Skin epidermis (tissue), 12 donors: ENCODE results near the gene SPATS2.

Source experiments
- H3K27ac ChIP-seq, 21 experiments: fragments of 200-600 bp; sonication (generic) in 11 of 21; one replicate each; pipeline ENCODE4 v1.5.0; 2020; ENCODE audit warnings: mild to moderate bottlenecking in 3 of 21, inconsistent platforms in 2 of 21, moderate library complexity in 2 of 21
- H3K4me3 ChIP-seq, 7 experiments: fragments of 200-600 bp; sonication (generic) in 2 of 7; one replicate each; pipeline ENCODE4 v1.5.0; 2020; ENCODE audit warnings: inconsistent platforms in 2 of 7, mild to moderate bottlenecking in 2 of 7, moderate library complexity in 1 of 7

The SPATS2 gene

DNA sequence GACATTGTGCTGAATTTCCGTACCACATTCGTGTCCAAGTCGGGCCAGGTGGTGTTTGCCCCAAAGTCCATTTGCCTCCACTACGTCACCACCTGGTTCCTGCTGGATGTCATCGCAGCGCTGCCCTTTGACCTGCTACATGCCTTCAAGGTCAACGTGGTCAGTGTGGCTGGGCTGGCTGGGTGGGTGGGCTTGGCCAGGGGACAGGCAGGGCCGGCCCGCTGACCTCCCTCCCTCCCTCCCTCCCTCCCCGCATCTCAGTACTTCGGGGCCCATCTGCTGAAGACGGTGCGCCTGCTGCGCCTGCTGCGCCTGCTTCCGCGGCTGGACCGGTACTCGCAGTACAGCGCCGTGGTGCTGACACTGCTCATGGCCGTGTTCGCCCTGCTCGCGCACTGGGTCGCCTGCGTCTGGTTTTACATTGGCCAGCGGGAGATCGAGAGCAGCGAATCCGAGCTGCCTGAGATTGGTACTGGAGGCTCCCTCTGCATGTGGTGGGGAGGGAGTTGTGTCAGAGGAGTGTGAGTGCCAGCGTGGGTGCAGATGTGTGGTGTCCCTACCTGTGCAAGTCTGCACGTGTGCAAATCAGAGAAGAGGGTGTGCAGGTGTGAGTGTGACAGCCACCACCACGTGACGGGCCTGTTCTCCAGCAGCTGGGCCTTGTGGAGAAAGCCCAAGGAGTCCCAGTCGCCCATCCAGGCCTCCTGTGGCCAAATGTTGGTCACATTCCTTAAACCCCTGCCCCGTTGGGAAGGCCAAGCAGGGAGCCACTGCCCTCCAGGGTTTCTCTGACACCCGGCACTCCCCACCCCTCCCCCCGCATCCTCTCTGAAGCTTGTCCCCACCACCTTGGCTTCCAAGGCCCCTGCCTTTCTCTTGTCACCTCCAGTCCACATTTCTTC lies 176.9 kb downstream of the SPATS2 start:
- Histone ChIP-seq H3K27ac (no peak overlapping the region), H3K4me3 (no peak overlapping the region)

DNA sequence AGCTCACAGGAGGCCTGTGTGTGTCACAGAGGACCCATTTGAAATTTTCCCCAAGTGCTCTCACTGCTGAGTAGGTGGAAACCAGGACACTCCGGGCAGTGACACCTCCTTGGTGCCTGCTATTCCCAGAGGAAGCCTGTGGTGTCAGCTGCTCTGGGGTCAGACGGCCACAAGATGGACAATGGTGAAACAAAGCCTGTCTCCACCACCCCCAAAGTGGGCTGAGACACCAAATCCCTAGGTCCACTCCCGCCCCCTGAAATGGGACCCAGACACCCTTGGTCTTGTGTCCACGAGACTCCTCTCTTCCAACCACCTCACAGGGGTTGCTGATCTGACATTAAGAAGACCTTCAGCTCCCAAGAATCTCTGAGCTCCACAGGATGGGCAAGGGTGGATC lies 178.6 kb downstream of the SPATS2 start:
- Histone ChIP-seq H3K27ac (no peak overlapping the region), H3K4me3 (no peak overlapping the region)

DNA sequence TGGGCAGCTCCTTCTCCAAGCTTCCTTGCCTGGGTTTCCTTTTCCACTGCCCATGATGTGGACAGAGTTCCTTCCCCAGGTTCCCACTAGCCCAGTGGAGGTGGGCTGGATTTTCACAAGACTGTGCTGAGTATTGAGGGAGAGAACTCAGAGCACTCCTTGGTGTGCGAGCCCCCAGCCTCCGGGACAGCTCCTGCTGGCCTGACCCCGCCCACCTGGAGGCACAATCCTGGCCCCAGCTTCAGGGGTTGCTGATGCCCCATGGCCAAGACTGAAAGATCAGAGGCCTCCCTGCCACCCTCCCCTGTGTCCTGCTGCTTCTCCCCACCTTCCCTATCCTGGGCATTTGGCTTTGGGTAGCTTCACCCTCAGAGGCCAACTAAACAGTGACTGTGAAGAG lies 179.2 kb downstream of the SPATS2 start:
- Histone ChIP-seq H3K4me3 (no peak overlapping the region), H3K27ac (no peak overlapping the region)

DNA sequence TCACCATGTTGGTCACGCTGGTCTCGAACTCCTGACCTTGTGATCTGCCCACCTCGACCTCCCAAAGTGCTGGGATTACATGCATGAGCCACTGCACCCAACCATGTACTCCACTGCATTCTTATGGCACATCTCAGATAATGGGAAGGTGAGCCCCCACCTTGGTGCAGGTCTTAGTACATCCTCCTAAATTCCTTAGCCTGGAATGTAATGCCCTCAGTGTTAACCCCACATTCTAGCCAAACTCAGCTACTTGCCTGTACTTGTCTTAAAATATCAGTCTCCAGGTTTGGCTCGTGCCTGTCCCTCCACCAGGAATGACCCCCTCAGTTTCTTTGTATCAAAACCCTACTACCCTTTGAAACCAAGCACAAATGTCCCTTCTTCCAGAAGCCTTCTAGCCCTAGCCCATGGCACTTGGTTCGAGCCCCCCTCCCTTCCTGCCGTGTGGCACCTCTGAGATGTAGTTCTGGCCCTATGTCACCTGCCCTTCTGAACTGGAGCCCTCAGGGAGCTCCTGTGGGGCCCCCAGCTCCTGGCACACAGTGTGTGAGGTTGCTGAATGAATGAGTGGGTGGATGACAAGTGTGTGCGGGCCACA lies 179.9 kb downstream of the SPATS2 start:
- H3K27ac ChIP-seq: no peak overlapping the region
- no peak overlapping the region for H3K4me3 ChIP-seq

DNA sequence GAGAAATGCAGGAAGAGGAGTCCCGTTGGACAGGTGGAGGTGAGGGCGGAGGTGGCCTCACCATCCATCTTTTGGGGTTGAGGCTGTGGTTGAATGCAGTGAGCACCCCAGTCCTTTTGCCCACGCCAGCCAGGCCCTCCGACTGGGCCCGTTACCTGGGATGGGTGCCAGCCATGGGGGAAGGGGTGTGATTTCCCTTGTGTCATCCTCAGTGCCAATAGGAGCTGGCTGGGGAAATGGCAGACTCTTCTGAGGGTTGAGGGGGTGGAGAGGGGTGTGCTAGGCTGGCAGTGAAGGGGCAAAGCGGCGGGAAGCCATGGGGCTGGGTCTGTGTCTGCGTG lies 181.2 kb downstream of the SPATS2 start:
- H3K27ac ChIP-seq: no peak overlapping the region
- H3K4me3 ChIP-seq: peak overlapping the region in 2 of 7 experiments; percentile 14 to 33

DNA sequence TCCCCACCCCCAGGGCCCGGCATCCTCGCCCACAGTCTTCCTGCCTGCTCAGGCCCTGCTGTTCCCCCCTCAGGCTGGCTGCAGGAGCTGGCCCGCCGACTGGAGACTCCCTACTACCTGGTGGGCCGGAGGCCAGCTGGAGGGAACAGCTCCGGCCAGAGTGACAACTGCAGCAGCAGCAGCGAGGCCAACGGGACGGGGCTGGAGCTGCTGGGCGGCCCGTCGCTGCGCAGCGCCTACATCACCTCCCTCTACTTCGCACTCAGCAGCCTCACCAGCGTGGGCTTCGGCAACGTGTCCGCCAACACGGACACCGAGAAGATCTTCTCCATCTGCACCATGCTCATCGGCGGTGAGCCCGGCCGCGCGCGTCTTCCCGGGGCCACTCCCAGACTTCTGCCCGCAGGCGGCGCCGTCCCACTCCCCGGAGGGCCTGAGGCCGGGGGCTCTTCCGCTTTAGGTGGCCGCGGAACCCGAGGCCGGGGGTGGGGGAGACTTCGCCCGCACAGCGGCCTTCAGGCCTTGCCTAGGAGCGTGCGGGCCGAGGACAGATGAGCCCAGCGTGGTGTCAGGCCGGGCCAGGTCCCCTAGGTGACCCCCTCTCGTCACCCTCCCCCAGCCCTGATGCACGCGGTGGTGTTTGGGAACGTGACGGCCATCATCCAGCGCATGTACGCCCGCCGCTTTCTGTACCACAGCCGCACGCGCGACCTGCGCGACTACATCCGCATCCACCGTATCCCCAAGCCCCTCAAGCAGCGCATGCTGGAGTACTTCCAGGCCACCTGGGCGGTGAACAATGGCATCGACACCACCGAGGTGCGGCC lies 181.8 kb downstream of the SPATS2 start:
- Histone ChIP-seq H3K4me3 (peak overlapping the region; percentile 14 to 33 (median 16)), H3K27ac (no peak overlapping the region)

DNA sequence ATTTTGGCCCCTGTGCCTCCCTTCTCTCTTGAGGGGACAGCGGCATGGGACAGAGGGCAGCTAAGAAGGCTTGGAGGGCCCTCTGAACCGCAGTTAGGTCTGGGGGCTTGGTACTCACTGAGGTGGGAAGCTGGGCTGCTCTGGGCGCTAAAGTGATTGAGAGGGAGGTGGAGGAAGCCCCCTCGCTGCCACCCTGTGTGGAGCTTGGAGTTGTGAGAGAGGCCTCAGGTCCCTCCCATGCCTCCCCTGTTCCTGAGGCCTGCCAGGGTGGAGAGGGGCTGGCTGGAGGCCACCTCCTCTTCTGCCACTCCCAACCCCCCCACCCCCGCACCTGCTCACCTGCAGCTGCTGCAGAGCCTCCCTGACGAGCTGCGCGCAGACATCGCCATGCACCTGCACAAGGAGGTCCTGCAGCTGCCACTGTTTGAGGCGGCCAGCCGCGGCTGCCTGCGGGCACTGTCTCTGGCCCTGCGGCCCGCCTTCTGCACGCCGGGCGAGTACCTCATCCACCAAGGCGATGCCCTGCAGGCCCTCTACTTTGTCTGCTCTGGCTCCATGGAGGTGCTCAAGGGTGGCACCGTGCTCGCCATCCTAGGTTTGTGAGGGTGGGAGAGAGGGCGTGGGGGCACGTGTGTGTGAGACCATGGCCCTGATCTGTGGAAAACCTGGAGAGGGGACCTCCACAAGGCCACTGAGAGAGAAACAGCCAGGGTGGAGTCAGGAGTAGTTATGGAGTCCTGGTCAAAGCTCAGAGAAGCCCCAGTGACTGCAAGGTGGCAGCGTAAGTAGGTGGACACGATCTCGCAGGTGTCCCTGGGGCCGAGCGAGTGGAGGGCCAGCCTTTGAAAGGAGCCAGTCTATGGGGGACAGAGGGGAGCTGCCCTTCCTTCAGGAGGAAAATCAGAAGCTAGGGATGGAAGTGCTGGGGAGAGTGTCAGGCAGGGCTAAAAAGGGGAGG lies 182.8 kb downstream of the SPATS2 start:
- Histone ChIP-seq H3K4me3 (peak overlapping the region in 1 of 7 experiments; percentile 21), H3K27ac (no peak overlapping the region)

DNA sequence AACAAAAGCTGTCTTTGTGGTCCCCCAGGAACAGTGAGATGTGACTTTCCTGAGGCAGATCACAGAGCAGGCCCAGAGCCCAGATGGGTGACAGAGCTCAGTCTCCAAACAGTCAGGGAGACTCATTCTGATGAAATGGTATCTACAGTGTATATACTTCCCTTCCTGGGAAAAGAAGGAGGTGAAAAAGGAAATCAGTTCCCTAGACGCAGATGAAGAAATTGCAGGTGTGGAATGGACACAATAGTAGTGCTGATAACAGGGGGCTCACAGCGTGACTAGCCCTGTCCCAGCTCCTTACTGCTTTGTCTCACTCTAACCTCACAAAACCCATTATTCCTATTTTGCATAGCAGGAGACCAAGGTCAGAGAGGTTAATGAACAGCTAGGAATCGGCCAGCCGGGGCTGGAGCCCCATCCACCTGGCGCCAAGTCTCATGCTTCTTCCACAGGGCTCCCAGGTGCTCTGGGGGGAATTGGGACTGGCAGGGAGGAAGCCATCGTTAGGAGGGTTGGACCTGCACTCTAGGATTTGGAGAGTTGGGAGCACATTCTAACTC lies 183.5 kb downstream of the SPATS2 start:
- no peak overlapping the region for H3K4me3 ChIP-seq
- no peak overlapping the region for H3K27ac ChIP-seq

DNA sequence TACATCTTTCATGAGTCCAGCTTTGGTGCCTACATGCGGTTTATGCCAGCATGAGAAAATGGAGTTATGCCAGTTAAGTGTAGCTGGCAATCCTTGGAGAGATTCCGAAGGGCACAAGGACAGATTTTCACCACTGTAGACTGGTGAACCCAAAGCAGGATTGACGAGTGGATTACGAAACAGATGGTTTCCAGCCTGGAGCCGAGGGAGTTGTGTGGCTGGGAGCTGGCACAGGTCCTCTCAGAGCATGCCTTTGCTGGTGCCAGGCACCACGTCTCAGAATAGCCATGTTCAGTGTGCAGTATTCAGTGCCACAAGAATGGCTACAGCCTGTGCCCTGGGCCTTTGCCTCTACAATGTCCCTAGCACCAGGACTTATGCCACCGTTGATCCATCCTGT lies 184.8 kb downstream of the SPATS2 start:
- Histone ChIP-seq H3K4me3 (no peak overlapping the region), H3K27ac (no peak overlapping the region)

DNA sequence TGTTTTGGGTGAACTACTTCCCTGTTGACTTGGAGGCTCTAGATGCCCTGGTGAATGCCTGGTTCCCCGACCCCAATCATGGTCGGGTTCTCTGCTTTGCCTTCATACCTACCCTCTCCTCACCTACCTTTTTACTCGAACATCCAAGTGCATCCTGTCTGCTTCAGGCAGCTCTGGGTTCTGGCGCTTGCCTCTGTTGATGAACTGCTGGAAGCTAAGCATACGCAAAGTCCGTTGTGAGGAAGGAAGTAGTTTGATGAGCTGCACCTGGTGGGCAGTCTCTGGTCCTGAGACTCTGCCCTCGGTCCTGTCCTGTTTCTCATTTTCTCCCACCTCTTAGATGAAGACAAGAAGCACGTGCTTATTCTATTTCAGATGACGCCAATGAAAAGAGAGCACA lies 185.2 kb downstream of the SPATS2 start:
- Histone ChIP-seq H3K4me3 (no peak overlapping the region), H3K27ac (no peak overlapping the region)

DNA sequence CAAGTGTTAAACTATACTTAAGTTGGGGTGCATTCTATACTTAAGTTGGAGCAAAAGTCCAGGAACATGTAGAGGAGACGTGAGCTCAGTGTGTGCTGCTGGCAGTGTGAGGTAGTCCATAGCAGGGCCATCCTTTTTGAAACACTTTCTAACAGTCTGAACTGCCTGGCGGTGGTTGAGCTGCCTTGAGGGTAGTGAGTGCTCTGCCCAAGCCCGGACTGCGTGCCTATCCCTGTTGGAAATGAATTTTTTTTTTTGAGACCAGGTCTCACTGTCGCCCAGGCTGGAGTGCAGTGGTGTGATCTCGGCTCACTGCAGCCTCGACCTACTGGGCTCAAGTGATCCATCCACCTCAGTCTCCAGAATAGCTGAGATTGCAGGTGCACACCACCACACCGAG lies 185.6 kb downstream of the SPATS2 start:
- H3K4me3 ChIP-seq: no peak overlapping the region
- H3K27ac ChIP-seq: no peak overlapping the region

DNA sequence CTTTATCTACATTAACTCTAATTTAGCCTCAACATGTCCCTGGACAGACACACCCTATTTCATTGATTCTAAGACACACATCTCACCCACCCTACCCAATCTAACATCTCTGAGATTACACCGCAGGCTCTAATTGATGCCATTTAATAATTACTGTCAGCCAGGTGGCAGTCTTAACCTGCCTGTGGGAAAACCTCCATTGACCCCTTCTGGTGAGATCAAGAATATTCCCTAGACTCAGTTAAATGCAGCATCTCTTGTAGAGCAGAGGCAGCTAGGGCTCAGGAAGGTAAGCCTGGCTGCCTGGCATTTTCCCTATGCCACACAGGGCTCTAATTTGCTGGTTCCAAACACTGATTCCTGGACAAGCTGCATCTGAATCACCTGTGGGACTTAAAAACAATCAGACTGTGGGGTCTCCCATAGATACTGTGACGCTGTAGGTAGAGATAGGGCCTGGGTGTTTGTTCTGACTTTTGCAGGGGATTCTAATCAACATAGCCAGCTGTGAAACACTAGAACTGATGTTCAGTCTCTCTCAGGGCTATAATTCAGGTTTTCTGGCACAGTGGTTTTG lies 186.3 kb downstream of the SPATS2 start:
- Histone ChIP-seq H3K4me3 (no peak overlapping the region), H3K27ac (no peak overlapping the region)

DNA sequence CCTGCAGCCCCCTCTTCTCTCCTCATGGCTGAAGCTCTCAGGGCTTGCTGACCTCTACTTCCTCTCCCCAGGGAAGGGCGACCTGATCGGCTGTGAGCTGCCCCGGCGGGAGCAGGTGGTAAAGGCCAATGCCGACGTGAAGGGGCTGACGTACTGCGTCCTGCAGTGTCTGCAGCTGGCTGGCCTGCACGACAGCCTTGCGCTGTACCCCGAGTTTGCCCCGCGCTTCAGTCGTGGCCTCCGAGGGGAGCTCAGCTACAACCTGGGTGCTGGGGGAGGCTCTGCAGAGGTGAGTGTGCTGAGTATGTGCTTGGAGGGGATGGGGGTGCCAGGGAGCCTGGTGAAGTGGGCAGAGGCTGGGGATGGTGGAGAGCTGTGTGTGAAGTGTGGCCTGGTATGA lies 187.0 kb downstream of the SPATS2 start:
- H3K4me3 ChIP-seq: no peak overlapping the region

DNA sequence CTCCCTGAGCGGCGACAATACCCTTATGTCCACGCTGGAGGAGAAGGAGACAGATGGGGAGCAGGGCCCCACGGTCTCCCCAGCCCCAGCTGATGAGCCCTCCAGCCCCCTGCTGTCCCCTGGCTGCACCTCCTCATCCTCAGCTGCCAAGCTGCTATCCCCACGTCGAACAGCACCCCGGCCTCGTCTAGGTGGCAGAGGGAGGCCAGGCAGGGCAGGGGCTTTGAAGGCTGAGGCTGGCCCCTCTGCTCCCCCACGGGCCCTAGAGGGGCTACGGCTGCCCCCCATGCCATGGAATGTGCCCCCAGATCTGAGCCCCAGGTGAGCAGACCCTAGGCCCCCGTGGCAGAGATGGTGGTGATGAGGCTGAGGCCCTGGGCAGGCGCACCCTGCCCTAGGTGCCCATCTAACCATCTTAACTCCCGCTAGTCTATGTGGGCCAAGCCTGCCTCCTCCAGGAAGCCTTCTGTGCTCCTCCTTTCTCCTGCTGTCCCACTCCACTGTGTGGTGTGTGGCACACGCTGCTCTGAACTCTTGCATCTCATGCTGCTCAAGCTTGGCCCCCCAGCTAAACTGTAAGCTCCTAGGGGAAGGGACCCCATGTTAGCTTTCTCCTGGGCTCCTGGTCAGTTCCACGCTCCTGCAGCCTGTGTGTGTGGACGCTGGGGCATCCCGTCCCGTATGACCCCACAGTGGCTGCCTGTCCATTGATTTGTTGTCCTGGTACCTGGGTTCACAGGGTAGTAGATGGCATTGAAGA lies 188.5 kb downstream of the SPATS2 start:
- Histone ChIP-seq H3K4me3 (no peak overlapping the region), H3K27ac (no peak overlapping the region)

More for the DNA sequence above, 187.0 kb downstream of the SPATS2 start:
- no peak overlapping the region for H3K27ac ChIP-seq

DNA sequence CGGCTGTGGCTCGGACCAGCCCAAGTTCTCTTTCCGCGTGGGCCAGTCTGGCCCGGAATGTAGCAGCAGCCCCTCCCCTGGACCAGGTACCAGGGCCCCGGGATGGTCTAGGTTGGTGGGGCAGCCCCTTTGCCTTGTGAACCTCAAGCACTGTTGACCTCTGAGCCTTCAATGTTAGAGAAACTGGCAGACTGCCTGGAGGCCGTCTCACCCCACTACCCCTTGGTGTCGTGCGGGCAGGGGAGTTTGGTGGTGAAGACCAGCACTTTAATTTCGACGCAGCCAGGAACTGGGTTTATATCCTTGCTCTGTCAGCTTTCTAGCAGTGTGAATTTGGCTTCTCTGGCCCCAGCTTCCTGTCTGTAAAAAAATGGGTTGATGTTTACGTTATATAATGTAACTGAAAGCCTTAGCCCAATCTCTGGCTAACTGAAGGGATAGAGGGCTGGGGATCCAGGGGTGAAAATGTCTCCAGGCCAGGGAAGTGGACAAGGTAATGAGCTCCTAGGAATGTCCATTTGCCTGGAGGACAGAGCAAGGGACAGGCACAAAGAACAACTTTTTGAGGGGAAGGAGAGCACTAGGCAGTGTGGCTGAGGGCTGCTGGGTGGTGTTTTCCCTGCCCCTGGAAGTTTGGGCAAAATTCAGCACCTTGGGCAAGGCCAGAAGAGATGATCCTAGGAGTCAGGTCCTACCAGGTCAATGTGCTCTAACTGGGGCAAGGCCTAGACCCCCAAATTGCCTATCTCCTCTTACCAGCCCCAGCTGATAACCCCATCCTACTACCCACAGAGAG lies 189.3 kb downstream of the SPATS2 start:
- H3K27ac ChIP-seq: no peak overlapping the region

DNA sequence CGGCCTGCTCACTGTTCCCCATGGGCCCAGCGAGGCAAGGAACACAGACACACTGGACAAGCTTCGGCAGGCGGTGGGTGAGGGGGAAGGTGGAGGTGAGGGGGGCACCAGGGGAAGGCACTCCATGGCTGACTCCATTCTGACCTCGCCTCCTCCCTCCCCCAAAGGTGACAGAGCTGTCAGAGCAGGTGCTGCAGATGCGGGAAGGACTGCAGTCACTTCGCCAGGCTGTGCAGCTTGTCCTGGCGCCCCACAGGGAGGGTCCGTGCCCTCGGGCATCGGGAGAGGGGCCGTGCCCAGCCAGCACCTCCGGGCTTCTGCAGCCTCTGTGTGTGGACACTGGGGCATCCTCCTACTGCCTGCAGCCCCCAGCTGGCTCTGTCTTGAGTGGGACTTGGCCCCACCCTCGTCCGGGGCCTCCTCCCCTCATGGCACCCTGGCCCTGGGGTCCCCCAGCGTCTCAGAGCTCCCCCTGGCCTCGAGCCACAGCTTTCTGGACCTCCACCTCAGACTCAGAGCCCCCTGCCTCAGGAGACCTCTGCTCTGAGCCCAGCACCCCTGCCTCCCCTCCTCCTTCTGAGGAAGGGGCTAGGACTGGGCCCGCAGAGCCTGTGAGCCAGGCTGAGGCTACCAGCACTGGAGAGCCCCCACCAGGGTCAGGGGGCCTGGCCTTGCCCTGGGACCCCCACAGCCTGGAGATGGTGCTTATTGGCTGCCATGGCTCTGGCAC lies 190.1 kb downstream of the SPATS2 start:
- H3K4me3 ChIP-seq: no peak overlapping the region
- H3K27ac ChIP-seq: peak overlapping the region in 1 of 21 experiments; percentile 16

More for the DNA sequence above, 189.3 kb downstream of the SPATS2 start:
- no peak overlapping the region for H3K4me3 ChIP-seq

DNA sequence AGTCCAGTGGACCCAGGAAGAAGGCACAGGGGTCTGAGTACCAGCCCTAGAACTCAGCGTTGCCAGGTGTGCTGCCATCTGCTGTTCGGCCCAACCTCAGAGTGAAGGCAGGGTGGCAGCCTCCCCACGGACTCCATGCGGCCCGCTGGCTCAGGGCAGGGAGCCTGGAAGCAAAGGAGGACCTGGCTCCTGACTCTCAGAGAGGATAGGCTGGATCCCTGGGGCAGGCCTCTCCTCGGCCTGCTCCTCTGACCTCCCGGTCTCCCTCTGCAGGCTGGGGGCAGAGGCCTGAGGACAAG lies 190.6 kb downstream of the SPATS2 start:
- Histone ChIP-seq H3K4me3 (no peak overlapping the region), H3K27ac (peak overlapping the region in 1 of 21 experiments; percentile 16)
